Measurements from ENCODE around the gene RYR2.

DNA sequence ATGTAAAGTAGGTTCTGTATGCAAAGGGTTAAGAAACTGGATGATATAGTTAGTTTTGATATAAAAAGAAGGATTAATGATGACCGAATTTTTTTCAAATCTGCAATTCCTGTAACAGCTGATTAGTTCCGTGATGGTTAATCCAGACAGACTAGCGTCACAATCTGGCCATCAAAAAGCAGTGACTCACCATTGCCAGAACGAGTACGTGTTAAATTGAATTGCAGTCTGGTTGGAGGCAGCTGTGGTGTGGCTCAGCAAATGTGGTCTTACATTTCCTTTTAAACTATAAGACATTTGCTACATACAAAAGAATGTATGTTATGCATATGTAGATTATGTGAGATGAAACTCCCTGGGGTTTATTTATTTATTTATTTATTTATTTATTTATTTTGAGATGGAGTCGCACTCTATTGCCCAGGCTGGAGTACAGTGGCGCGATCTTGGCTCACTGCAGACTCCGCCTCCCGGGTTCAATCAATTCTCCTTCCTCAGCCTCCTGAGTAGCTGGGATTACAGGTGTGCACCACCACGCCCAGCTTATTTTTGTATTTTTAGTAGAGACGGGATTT, 139.8 kb downstream of the RYR2 start:
- TF ChIP-seq, protein P1, sequence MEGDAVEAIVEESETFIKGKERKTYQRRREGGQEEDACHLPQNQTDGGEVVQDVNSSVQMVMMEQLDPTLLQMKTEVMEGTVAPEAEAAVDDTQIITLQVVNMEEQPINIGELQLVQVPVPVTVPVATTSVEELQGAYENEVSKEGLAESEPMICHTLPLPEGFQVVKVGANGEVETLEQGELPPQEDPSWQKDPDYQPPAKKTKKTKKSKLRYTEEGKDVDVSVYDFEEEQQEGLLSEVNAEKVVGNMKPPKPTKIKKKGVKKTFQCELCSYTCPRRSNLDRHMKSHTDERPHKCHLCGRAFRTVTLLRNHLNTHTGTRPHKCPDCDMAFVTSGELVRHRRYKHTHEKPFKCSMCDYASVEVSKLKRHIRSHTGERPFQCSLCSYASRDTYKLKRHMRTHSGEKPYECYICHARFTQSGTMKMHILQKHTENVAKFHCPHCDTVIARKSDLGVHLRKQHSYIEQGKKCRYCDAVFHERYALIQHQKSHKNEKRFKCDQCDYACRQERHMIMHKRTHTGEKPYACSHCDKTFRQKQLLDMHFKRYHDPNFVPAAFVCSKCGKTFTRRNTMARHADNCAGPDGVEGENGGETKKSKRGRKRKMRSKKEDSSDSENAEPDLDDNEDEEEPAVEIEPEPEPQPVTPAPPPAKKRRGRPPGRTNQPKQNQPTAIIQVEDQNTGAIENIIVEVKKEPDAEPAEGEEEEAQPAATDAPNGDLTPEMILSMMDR (IDR thresholded peaks at IDR 0.05; ENCODE audit: low read length), result no peak
- TF ChIP-seq EZH2 (IDR thresholded peaks at IDR 0.05; ENCODE audit: borderline replicate concordance, low read length), result no peak
